ENCODE data around the gene APOBEC2.

APOBEC2 gene

DNA sequence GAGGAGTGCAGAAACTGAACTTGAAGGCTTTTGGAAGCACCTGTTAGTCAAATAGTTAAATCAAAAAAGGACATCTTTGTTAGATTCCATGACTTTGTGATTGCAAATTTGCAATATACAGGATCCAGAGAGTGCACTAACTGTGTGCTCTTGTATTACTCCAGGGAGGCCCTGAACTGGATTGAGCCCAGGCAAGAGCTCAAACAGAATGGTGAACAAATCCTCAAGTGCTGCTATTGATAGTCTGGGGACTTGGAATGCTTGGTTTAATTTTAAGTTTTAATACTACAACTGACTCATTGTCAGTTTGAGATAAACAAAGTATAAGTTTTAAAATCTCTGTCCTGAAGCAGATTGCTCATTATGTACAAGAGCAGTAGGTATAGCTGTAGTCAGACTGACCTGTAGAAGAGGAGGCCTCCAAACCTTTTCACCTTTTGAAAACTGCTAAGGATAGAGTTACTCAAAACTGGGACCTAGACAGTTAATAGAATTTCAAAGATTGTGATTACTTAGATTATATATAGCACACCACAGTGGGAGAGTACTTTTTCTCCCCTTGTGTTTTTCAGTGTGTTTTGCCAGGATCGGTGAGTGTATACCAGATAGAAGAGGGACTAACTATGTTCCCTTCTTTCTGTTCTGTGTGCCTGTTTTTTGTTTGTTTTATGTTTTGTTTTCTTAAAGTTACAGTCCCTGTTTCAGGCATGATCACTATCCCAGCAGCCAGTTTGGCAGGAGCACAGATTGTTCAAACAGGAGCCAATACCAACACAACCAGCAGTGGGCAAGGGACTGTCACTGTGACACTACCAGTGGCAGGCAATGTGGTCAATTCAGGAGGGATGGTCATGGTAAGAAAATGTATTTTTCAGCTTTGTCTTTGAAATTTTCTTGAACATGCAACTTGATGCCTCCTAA, 38.1 kb downstream of the APOBEC2 start:
- DNase-seq (no peak), ATAC-seq (no peak)

DNA sequence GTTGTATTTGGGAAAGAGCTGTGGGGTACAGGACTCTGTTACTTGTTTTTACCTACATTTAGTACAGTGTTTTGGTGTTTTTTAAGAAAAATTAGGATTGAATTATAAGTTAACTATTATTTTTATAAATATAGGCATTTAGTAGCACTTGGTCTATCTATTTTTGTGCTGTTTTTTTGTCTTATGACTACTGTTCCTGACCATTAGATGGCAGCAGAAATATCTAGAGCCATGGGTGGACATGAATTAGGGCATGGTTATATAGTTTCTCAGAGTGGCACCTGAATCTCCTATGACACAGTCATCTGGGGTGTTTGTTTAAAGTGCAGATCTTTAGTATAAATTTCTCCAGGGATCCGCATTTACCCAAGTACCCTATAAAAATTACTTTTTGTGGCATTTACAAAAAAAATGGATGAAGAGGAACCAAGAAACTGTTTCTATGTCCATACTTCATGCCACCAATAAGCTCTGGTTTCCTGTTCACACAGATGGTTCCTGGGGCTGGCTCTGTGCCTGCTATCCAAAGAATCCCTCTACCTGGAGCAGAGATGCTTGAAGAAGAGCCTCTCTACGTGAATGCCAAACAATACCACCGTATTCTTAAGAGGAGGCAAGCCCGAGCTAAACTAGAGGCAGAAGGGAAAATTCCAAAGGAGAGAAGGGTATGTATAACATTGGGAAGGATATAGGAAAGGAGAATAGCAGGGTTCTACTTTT, 39.6 kb downstream of the APOBEC2 start:
- ATAC-seq (no peak), DNase-seq (no peak)

DNA sequence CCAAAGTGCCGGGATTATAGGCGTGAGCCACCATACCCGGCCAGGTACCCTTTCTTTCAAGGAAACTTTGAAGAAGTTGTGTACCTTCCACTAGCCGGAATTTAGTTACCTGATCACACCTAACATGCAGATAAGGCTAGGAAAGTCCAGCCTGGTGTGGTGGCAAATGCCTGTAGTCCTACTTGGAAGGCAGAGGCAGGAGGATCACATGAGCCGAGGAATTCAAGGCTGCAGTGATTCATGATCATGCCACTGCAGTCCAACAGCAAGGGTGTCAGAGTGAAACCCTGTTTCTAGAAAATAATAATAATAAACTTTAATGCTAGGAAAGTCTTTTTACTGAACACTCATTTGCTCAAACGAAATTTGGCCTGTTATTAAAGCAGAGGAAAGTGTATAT, 40.7 kb downstream of the APOBEC2 start:
- ATAC-seq, result no peak

DNA sequence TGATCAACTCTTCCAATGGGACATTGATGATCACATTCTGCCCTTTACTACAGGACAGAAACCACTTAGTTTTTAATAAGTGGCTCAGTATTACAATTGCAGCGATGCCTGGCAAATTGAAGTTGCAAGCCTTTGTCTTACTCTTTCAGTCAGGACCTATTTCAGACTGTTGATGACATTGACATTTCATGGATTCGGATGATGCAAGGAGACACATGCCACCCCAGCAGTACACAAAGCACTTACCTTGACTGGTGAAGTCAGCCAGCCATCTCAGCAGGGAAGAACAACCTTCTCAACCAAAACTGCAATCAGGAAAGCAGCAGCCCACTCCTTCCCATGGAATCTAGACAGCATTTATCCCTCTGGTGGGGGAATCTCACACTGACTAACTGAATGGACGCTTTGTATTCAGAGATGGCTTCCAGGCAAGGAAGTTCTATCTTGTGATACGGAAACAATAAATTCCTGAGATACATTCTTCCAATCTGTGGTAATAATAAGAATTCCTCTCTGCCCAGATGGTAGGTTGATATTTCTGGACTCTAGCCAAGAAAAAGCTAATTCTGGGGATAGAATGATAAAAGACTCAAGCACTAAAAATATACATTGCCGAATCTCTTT, 44.6 kb downstream of the APOBEC2 start:
- DNase-seq, result no peak
- no peak for ATAC-seq

More for the DNA sequence above, 40.7 kb downstream of the APOBEC2 start:
- DNase-seq, result no peak

DNA sequence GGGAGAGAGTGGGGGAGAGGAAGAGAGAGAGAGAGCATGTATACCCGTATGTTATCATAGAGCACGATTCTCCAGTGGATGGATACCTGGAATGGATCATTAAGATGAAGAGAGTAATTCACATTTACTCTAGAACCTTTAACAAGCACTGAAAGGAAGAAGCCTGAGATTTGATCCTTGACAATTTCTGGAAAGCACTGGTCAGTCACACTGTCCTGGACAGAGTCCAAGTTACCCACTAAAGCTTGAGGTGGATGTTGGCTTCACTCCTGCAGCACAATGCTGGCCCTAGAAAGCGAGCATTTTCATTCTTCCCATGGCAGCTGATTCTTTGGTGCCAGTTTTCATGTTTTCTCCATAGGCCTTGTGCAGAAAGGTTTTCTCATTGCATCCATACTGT, 45.4 kb downstream of the APOBEC2 start:
- ATAC-seq (no peak), DNase-seq (no peak)

DNA sequence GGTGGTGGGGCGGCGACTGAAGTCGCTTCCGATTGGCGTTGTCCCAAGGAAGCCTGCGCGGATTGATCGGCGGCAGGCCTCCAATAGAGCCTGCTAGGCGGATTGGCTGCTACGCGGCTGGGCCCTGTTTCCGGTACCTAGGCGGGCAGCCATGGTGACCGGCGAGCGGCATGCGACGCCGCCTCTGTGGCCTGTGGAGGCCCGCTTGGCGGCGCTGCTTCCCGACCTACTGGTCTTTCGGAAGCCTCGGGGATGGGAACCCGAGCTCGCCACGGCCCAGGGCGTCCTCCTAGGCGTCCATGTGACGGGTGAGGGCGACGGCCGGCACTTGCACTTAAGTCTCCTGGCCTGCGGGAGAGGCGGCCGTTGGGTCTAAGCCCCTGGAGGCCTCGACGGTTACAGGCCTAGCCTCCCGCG, 47.9 kb downstream of the APOBEC2 start:
- peak; percentile 70 for ATAC-seq
- DNase-seq, result peak; percentile 35

DNA sequence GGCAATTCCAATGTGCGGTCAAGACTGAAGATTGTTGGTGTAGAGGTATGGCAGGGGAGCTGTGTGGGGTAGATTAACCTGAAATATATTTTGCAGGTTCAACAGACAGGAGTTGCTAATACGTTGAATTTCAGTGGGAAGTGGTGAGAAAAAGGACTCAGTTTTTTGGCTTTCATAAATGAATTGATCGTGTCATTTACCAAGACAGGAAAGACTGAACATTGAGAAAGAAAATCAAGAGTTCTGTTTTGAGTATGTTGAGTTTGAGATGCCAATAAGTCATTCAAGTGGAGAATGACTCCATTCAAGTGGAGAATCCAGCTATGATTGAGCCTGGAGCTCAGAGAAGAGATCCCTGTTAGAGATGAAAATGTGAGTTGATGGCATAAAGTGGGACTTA, 50.8 kb downstream of the APOBEC2 start:
- ATAC-seq (peak; percentile 44), DNase-seq (no peak)

DNA sequence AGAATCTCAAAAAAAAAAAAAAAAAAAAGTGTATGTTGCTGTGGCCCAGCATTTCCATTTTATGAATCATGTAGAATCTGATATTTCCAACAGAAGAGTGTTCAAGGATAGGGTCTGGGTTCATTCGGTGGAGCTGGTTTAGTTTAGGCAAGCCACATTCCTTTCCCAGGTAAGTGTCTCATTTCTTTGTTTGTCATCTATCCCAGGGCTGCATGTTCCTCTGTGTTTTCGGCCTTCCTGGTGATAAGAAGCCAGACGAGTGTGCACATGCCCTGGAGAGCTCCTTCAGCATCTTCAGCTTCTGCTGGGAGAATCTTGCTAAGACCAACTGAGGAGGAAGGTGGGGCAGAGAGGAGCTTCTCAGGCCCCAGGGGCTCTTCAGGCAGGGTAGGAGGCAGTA, 58.0 kb downstream of the APOBEC2 start:
- no peak for ATAC-seq

More for the DNA sequence above, 58.0 kb downstream of the APOBEC2 start:
- DNase-seq, result no peak
